IPS DF 4.7 (cell line): ENCODE data around the gene APEX2.
"Not testable (repeated sequence)": the region's sequence is repeated elsewhere in the genome, so short reads cannot be mapped to it uniquely, and the experiment has no call there.

ENCODE experiments used
- DNase-seq: peaks from one replicate; pipeline ENCODE4 v3.0.0-alpha.2; 2013; ENCODE audit warnings: low spot score; ENCODE audit errors: extremely low read depth

The APEX2 gene

GRCh38 chrX:55008571-55009358, 8.6 kb downstream of the APEX2 start:
- DNase-seq, result no peak

- DNase-seq, result no peak
Measured at GRCh38 chrX:55011294-55011693, 11.1 kb downstream of the APEX2 start.

GRCh38 chrX:55014897-55015299, 14.7 kb downstream of the APEX2 start:
- DNase-seq, result no peak

GRCh38 chrX:55026143-55026542, 26.0 kb downstream of the APEX2 start:
- no peak for DNase-seq

- no peak for DNase-seq
Measured at GRCh38 chrX:55026840-55027239, 26.7 kb downstream of the APEX2 start.

- no peak for DNase-seq
Measured at GRCh38 chrX:55028040-55028439, 27.9 kb downstream of the APEX2 start.

- no peak for DNase-seq
Measured at GRCh38 chrX:55028611-55029010, 28.4 kb downstream of the APEX2 start.

GRCh38 chrX:55029291-55029690, 29.1 kb downstream of the APEX2 start:
- no peak for DNase-seq

GRCh38 chrX:55030271-55031205, 30.4 kb downstream of the APEX2 start, which contains the start of gene ALAS2:
Gene ALAS2, minus strand, starts transcription at chrX:55030977. Its CDS starts 4,977 bp downstream, at chrX:55026000.
- no peak for DNase-seq

- DNase-seq, result no peak
Measured at GRCh38 chrX:55033429-55033828, 33.3 kb downstream of the APEX2 start.

GRCh38 chrX:55039471-55039870, 39.3 kb downstream of the APEX2 start:
- DNase-seq, result no peak

GRCh38 chrX:55041514-55041913, 41.4 kb downstream of the APEX2 start:
- DNase-seq, result no peak

GRCh38 chrX:55050599-55050998, 50.4 kb downstream of the APEX2 start:
- not testable (repeated sequence) for DNase-seq

GRCh38 chrX:55056820-55057674, 56.9 kb downstream of the APEX2 start:
- DNase-seq, result no peak

GRCh38 chrX:55057675-55058249, 57.6 kb downstream of the APEX2 start:
- no peak for DNase-seq
